GM10248 (cell line): ENCODE measurements around the gene SPOCD1.

Experiments used
- CTCF ChIA-PET: fragments of 300-600 bp; sonication (Branson Sonifier 250); formaldehyde crosslinking; extraction: SDS; loops from one replicate; lab custom pipeline; 2021; ENCODE audit warnings: antibody characterized with exemption; lab: Yijun Ruan, JAX
- POLR2A ChIA-PET: fragments of 350-650 bp; sonication (Branson Sonifier 250); formaldehyde crosslinking; extraction: SDS; loops from one replicate; lab custom pipeline; 2020; ENCODE audit warnings: antibody characterized with exemption; lab: Yijun Ruan, JAX
- DNase-seq: peaks from one replicate; pipeline ENCODE4 v3.0.0; 2012; ENCODE audit errors: extremely low spot score
- CTCF ChIP-seq: IDR thresholded peaks from 2 replicates; pipeline ENCODE4 v1.5.1; 2012; ENCODE audit warnings: mild to moderate bottlenecking, low read depth; ENCODE audit errors: extremely low read depth, missing control alignments, control extremely low read depth

The SPOCD1 gene

GRCh38 chr1:31843506-31843905 lies 27.7 kb upstream of the SPOCD1 start:
- POLR2A ChIA-PET, result no interaction called here
- no peak for DNase-seq
- CTCF ChIA-PET, result interaction anchor here (0.7 to 1.6 kb wide), 2 partner anchors 16 to 121 kb away, joined by 3 read pairs; no protein-coding TSS in a partner anchor
- no peak for TF ChIP-seq CTCF

GRCh38 chr1:31839662-31840343 lies 24.0 kb upstream of the SPOCD1 start:
- POLR2A ChIA-PET, result no interaction called here
- CTCF ChIA-PET, result no interaction called here
- no peak for TF ChIP-seq CTCF
- no peak for DNase-seq

- no peak for DNase-seq
- POLR2A ChIA-PET, result no interaction called here
- no peak for TF ChIP-seq CTCF
- CTCF ChIA-PET, result interaction anchor here (1.4 to 4.5 kb wide), 3 partner anchors 14 to 127 kb away, joined by 3 to 31 read pairs (median 9); no protein-coding TSS in a partner anchor
Measured at GRCh38 chr1:31837451-31838158, 21.8 kb upstream of the SPOCD1 start.

- no peak for TF ChIP-seq CTCF
Measured at GRCh38 chr1:31836638-31837037, 20.8 kb upstream of the SPOCD1 start.

GRCh38 chr1:31835415-31835814 lies 19.6 kb upstream of the SPOCD1 start:
- TF ChIP-seq CTCF, result no peak
- ChIA-PET CTCF (interaction anchor here (0.8 to 4.5 kb wide), 7 partner anchors 12 to 129 kb away, joined by 3 to 31 read pairs (median 3); partner anchors contain the start of gene SPOCD1), POLR2A (interaction anchor here (0.8 kb wide), 1 partner anchor 47 kb away, joined by 4 read pairs; no protein-coding TSS in a partner anchor)
- DNase-seq, result no peak

More at GRCh38 chr1:31836638-31837037, 20.8 kb upstream of the SPOCD1 start:
- no peak for DNase-seq
- ChIA-PET CTCF (interaction anchor here (1.0 to 4.5 kb wide), 4 partner anchors 13 to 128 kb away, joined by 3 to 31 read pairs (median 6); no protein-coding TSS in a partner anchor), POLR2A (no interaction called here)

- CTCF ChIA-PET, result interaction anchor here (0.8 to 4.5 kb wide), 4 partner anchors 19 to 130 kb away, joined by 3 to 31 read pairs (median 3); partner anchors contain the start of gene SPOCD1
Measured at GRCh38 chr1:31834501-31834900, 18.7 kb upstream of the SPOCD1 start.

More at GRCh38 chr1:31834501-31834900, 18.7 kb upstream of the SPOCD1 start:
- no peak for DNase-seq
- TF ChIP-seq CTCF, result no peak
- POLR2A ChIA-PET, result no interaction called here
